H1 (cell line): ENCODE measurements around the gene SLC44A5. TPM values are rescaled to one million over a fixed set of nuclear protein-coding genes. Genes with fewer than 3 reads are reported as not detected.

ENCODE experiments used
- CTCF ChIA-PET: fragments of 300-600 bp; sonication (Branson Sonifier 250); formaldehyde crosslinking; loops from one replicate; lab custom pipeline; 2021; ENCODE audit not compliant: partially characterized antibody; lab: Charles Lee
- POLR2A ChIA-PET: fragments of 300-600 bp; sonication (Branson Sonifier 250); formaldehyde crosslinking; loops from one replicate; lab custom pipeline; 2021; ENCODE audit warnings: inconsistent platforms; ENCODE audit not compliant: partially characterized antibody; lab: Charles Lee
- DNase-seq, 2 experiments: peaks; one replicate each; pipeline versions ENCODE4 v3.0.0 to v3.0.0-alpha.2; 2010 to 2022; ENCODE audit warnings: low spot score in 2 of 2, low read depth in 1 of 2, mixed read lengths in 1 of 2
- FAIRE-seq: peaks from 2 replicates; lab custom pipeline; 2011; peaks lifted over from hg19 to GRCh38; lab: Jason Lieb, UNC
- H2AFZ ChIP-seq: 2 replicates; pipeline ENCODE4 v1.8.1; 2012; ENCODE audit warnings: low read length, inconsistent platforms
- H2AK5ac ChIP-seq: 2 replicates; pipeline ENCODE4 v1.6.1; 2013; ENCODE audit warnings: low read depth, low read length
- H2BK120ac ChIP-seq: replicated peaks from 2 replicates; pipeline ENCODE3; 2013; ENCODE audit warnings: low read depth, low read length, inconsistent platforms
- H2BK12ac ChIP-seq: 2 replicates; pipeline ENCODE4 v1.6.1; 2013; ENCODE audit warnings: low read depth, low read length
- H2BK15ac ChIP-seq: 2 replicates; pipeline ENCODE4 v1.6.1; 2013; ENCODE audit warnings: low read length
- H2BK20ac ChIP-seq: 2 replicates; pipeline ENCODE4 v1.6.1; 2013; ENCODE audit warnings: low read length
- H2BK5ac ChIP-seq: 2 replicates; pipeline ENCODE4 v1.6.1; 2013; ENCODE audit warnings: low read depth, low read length
- H3K14ac ChIP-seq: 2 replicates; pipeline ENCODE4 v1.6.1; 2013; ENCODE audit warnings: inconsistent platforms; ENCODE audit not compliant: insufficient read length
- H3K18ac ChIP-seq: 2 replicates; pipeline ENCODE4 v1.6.1; 2013; ENCODE audit warnings: low read length; ENCODE audit errors: extremely low read depth
- H3K23ac ChIP-seq: 2 replicates; pipeline ENCODE4 v1.6.1; 2013; ENCODE audit warnings: inconsistent platforms; ENCODE audit not compliant: insufficient read length
- H3K23me2 ChIP-seq: 2 replicates; pipeline ENCODE4 v1.6.1; 2013; ENCODE audit warnings: low read depth, low read length
- H3K27ac ChIP-seq: 2 replicates; pipeline ENCODE4 v1.6.1; 2011; ENCODE audit warnings: low read depth, low read length, inconsistent platforms
- H3K27me3 ChIP-seq, 4 experiments: replicated peaks in 1 of 4; 1 replicate in 1 of 4; 2 replicates in 3 of 4; pipeline versions ENCODE4 v1.6.1 to v1.8.1; 2011 to 2013; ENCODE audit warnings: low read length in 3 of 4, mild to moderate bottlenecking in 3 of 4, inconsistent platforms in 2 of 4, mixed read lengths in 2 of 4, moderate library complexity in 1 of 4; ENCODE audit not compliant: control insufficient read depth in 3 of 4, insufficient read depth in 3 of 4; ENCODE audit errors: extremely low read depth in 1 of 4
- H3K36me3 ChIP-seq, 4 experiments: 2 replicates each; pipeline versions ENCODE4 v1.6.1 to v1.8.1; 2011 to 2013; ENCODE audit warnings: mild to moderate bottlenecking in 4 of 4, low read length in 3 of 4, moderate library complexity in 2 of 4, control low read depth in 1 of 4, inconsistent platforms in 1 of 4; ENCODE audit not compliant: insufficient read depth in 4 of 4, control insufficient read depth in 2 of 4
- H3K4ac ChIP-seq: replicated peaks from 2 replicates; pipeline ENCODE3; 2013; ENCODE audit warnings: low read length, low read depth, mixed read lengths, inconsistent platforms; ENCODE audit not compliant: insufficient read length
- H3K4me1 ChIP-seq, 4 experiments: replicated peaks in 1 of 4; 1 replicate in 1 of 4; 2 replicates in 3 of 4; pipeline versions ENCODE4 v1.6.1 to v1.8.1; 2011 to 2013; ENCODE audit warnings: low read length in 3 of 4, inconsistent platforms in 2 of 4, mixed read lengths in 1 of 4; ENCODE audit not compliant: insufficient read depth in 4 of 4, control insufficient read depth in 3 of 4
- H3K4me2 ChIP-seq, 2 experiments: 2 replicates each; pipeline versions ENCODE4 v1.6.1 to v1.8.1; 2011 to 2013; ENCODE audit warnings: low read depth in 2 of 2, low read length in 2 of 2, control low read depth in 1 of 2, inconsistent platforms in 1 of 2, mild to moderate bottlenecking in 1 of 2; ENCODE audit not compliant: insufficient read depth in 1 of 2
- H3K4me3 ChIP-seq, 4 experiments: fragments of 200-600, 300-600 bp in 1 of 4; sonication (generic), shearing (Covaris generic), sonication (Bioruptor Twin) in 1 of 4; 2 replicates each; pipeline versions ENCODE4 v1.5.1 to v1.8.1; 2011 to 2016; ENCODE audit warnings: low read length in 4 of 4, low read depth in 3 of 4, control low read depth in 2 of 4, inconsistent platforms in 2 of 4, mild to moderate bottlenecking in 2 of 4, mixed read lengths in 1 of 4, moderate library complexity in 1 of 4; ENCODE audit not compliant: insufficient read depth in 2 of 4; ENCODE audit errors: extremely low read depth in 1 of 4
- H3K56ac ChIP-seq: replicated peaks from 2 replicates; pipeline ENCODE3; 2013; ENCODE audit warnings: low read depth, mild to moderate bottlenecking, mixed read lengths, low read length, inconsistent platforms; ENCODE audit not compliant: insufficient read length
- H3K79me1 ChIP-seq: 2 replicates; pipeline ENCODE4 v1.6.1; 2013; ENCODE audit warnings: low read depth, low read length, control low read depth
- H3K79me2 ChIP-seq, 2 experiments: 2 replicates each; pipeline versions ENCODE4 v1.6.1 to v1.8.1; 2012 to 2013; ENCODE audit warnings: low read length in 2 of 2, mild to moderate bottlenecking in 2 of 2, inconsistent platforms in 1 of 2; ENCODE audit not compliant: insufficient read depth in 2 of 2, control insufficient read depth in 1 of 2
- H3K9ac ChIP-seq, 4 experiments: replicated peaks in 1 of 4; 1 replicate in 1 of 4; 2 replicates in 3 of 4; pipeline versions ENCODE4 v1.6.1 to v1.8.1; 2011 to 2013; ENCODE audit warnings: low read depth in 3 of 4, low read length in 3 of 4, control low read depth in 2 of 4, mild to moderate bottlenecking in 2 of 4, moderate library complexity in 2 of 4, inconsistent platforms in 1 of 4; ENCODE audit errors: extremely low read depth in 1 of 4
- H3K9me3 ChIP-seq, 2 experiments: 2 replicates each; pipeline versions ENCODE4 v1.6.1 to v1.8.1; 2012 to 2013; ENCODE audit warnings: mild to moderate bottlenecking in 2 of 2, moderate library complexity in 2 of 2, control low read depth in 1 of 2, inconsistent platforms in 1 of 2, low read depth in 1 of 2, low read length in 1 of 2, mixed read lengths in 1 of 2; ENCODE audit not compliant: insufficient read depth in 2 of 2
- H4K20me1 ChIP-seq, 2 experiments: replicated peaks in 1 of 2; 2 replicates each; pipeline versions ENCODE3 to v1.8.1; 2011 to 2013; ENCODE audit warnings: inconsistent platforms in 2 of 2, low read length in 2 of 2, mild to moderate bottlenecking in 1 of 2; ENCODE audit not compliant: insufficient read depth in 2 of 2, control insufficient read depth in 1 of 2
- H4K5ac ChIP-seq: 2 replicates; pipeline ENCODE4 v1.6.1; 2013; ENCODE audit warnings: low read length, low read depth, mixed read lengths, inconsistent platforms; ENCODE audit not compliant: insufficient read length
- H4K8ac ChIP-seq: 2 replicates; pipeline ENCODE4 v1.8.0; 2013; ENCODE audit warnings: mild to moderate bottlenecking, moderate library complexity, low read length, inconsistent platforms; ENCODE audit not compliant: insufficient read depth; ENCODE audit errors: extremely low read depth
- H4K91ac ChIP-seq: replicated peaks from 2 replicates; pipeline ENCODE3; 2013; ENCODE audit warnings: low read length, mixed read lengths, inconsistent platforms; ENCODE audit not compliant: insufficient read length
- BACH1 ChIP-seq: IDR thresholded peaks from 2 replicates; pipeline ENCODE4 v1.6.1; 2012; ENCODE audit warnings: low read length, improper control_type of control experiment
- E2F6 ChIP-seq: IDR thresholded peaks from 2 replicates; pipeline ENCODE4 v1.6.1; 2012; ENCODE audit warnings: inconsistent platforms
- EGR1 ChIP-seq: IDR thresholded peaks from 2 replicates; pipeline ENCODE4 v1.6.1; 2011; ENCODE audit warnings: low read depth, low read length, borderline replicate concordance
- GTF2F1 ChIP-seq: IDR thresholded peaks from 2 replicates; pipeline ENCODE4 v1.6.1; 2012; ENCODE audit warnings: low read depth, low read length, improper control_type of control experiment, borderline replicate concordance
- KDM4A ChIP-seq: IDR thresholded peaks from one replicate; pipeline ENCODE4 v1.7.1; 2012; ENCODE audit warnings: low read depth, mild to moderate bottlenecking, moderate library complexity, low read length, inconsistent platforms; ENCODE audit not compliant: severe bottlenecking
- SAP30 ChIP-seq: fragments of 300-600 bp; sonication (generic); IDR thresholded peaks from 2 replicates; pipeline ENCODE4 v1.7.1; 2012; ENCODE audit warnings: low read length, moderate library complexity, mild to moderate bottlenecking, inconsistent platforms; ENCODE audit not compliant: insufficient read depth, insufficient replicate concordance
- YY1 ChIP-seq: IDR thresholded peaks from 2 replicates; pipeline ENCODE4 v1.6.1; 2011; ENCODE audit warnings: low read depth, mild to moderate bottlenecking, low read length
- WGBS, 2 experiments: shearing (Covaris generic) in 1 of 2; methylation state at CpG; one replicate each; pipeline versions ENCODE4 v1.1.6 to v1.1.7; 2013 to 2015; ENCODE audit warnings: low lambda C conversion rate in 2 of 2, mixed read lengths in 2 of 2, inconsistent platforms in 1 of 2, low coverage in 1 of 2, missing lambda C conversion rate in 1 of 2; ENCODE audit not compliant: insufficient replicate concordance in 2 of 2, insufficient coverage in 1 of 2, insufficient read length in 1 of 2; ENCODE audit errors: extremely low coverage in 1 of 2, missing lambda C conversion rate in 1 of 2; 5-methylcytosine and 5-hydroxymethylcytosine counted together
- polyA plus RNA-seq, 7 experiments: library from polyadenylated mRNA; depleted of rRNA in 3 of 7; stranded (reverse) in 5 of 7; unstranded in 2 of 7; fragments of >200 nt in 5 of 7; fragments of 200-250 nt in 2 of 7; gene quantifications; 1 replicate in 5 of 7; 2 replicates in 1 of 7; 4 replicates in 1 of 7; pipeline versions ENCODE4 v1.2.1 to v1.2.3, GENCODE V29; 2011 to 2013; ENCODE audit warnings: missing spikeins in 2 of 7, mixed read lengths in 2 of 7
- total RNA-seq: library from RNA; stranded (reverse); fragmentation: NEBNext Ultra II Directional; extraction: Animal tissue kit (Norgen Biotek cat#: 25700); gene quantifications from 2 replicates; pipeline ENCODE4 v1.2.1, GENCODE V29; 2021

The SLC44A5 gene
- total and polyA plus RNA-seq, 2 of the 8 experiments (the other 6 are each of a cell fraction or from before 2014, with no cell fraction given), result 1.8 to 3.3 TPM

- Histone ChIP-seq H3K79me2 (no peaks in the 10 kb centered on the region), H2BK5ac (no peak overlapping the region), H3K23ac (no peak overlapping the region), H3K27ac (no peak overlapping the region), H3K14ac (no peak overlapping the region), H3K36me3 (no peaks in the 10 kb centered on the region), H3K4me2 (no peak overlapping the region), H3K27me3 (no peaks in the 10 kb centered on the region), H2BK15ac (no peak overlapping the region), H4K5ac (no peak overlapping the region), H3K9me3 (no peaks in the 10 kb centered on the region), H2BK120ac (no peak overlapping the region), H3K79me1 (no peaks in the 10 kb centered on the region), H2BK20ac (no peak overlapping the region), H3K23me2 (no peaks in the 10 kb centered on the region; the same call in 1 of the 2 replicates), H4K8ac (no peak overlapping the region), H4K91ac (no peak overlapping the region), H3K18ac (no peak overlapping the region), H3K56ac (no peak overlapping the region), H4K20me1 (no peaks in the 10 kb centered on the region), H3K4ac (no peak overlapping the region), H2AFZ (no peak overlapping the region), H3K9ac (no peak overlapping the region), H2AK5ac (no peak overlapping the region), H3K4me1 (peaks cover 0 to 2% (median 0%) of the 10 kb centered on the region in 4 experiments; a peak in 1 of 7 replicates), H2BK12ac (no peak overlapping the region), H3K4me3 (no peak overlapping the region)
- 89% methylated on average over 4 of the region's 4 CpGs; no CpG with 5 or more reads in 1 of the 2 experiments for WGBS, 2 experiments
- FAIRE-seq (no peak), DNase-seq (no peak)
- ChIA-PET CTCF (no interaction called here), POLR2A (no interaction called here)
- TF ChIP-seq YY1 (no peak), EGR1 (no peak), GTF2F1 (no peak), BACH1 (no peak), SAP30 (no peak), KDM4A (no peak), E2F6 (no peak)
Observed at GRCh38 chr1:75166821-75167220, 444.1 kb downstream of the SLC44A5 start.
